ENCODE results near the gene TNNT2. TPM values are rescaled to one million over a fixed set of nuclear protein-coding genes. Genes with fewer than 3 reads are reported as not detected.
A peak's percentile ranks its signal among the peaks of the same experiment; 100 is the strongest.

TNNT2 gene
- total RNA-seq, 1 donor from 2014 or later, result 3.3 TPM

DNA sequence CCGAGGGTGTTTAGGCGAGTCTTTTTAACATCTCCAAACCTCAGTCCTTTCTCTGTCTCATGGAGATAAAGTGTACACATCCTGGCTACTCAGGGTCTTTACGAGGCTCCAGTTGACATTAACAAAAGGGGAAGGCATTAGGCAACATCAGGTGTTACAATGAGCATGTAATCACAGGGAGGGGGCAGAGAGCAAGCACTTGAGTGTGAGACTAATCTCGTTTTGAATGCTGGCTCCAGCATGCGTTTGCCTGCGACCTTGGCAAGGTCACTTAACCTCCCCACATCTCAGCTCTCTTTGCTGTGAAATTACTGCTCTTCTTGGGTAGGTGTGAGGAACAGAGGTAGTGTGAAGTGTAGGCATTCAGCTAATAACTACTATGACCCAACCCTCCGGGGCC, 3.1 kb downstream of the TNNT2 start:
- peaks cover 4% of the 10 kb centered on the region for H3K27me3 Mint-ChIP-seq (ENCODE audit: unreplicated experiment)
- H3K4me1 Mint-ChIP-seq (ENCODE audit: unreplicated experiment), result peaks cover 7% of the 10 kb centered on the region
- no peak overlapping the region for H3K4me3 Mint-ChIP-seq (ENCODE audit: unreplicated experiment)
- H3K27ac Mint-ChIP-seq (ENCODE audit: unreplicated experiment), result no peak overlapping the region
- no peaks in the 10 kb centered on the region for H3K9me3 Mint-ChIP-seq (ENCODE audit: unreplicated experiment)
- H3K36me3 Mint-ChIP-seq (ENCODE audit: low read depth, unreplicated experiment), result no peaks in the 10 kb centered on the region
- DNase-seq (ENCODE audit: low spot score), result no peak
- TF ChIP-seq, protein P1, sequence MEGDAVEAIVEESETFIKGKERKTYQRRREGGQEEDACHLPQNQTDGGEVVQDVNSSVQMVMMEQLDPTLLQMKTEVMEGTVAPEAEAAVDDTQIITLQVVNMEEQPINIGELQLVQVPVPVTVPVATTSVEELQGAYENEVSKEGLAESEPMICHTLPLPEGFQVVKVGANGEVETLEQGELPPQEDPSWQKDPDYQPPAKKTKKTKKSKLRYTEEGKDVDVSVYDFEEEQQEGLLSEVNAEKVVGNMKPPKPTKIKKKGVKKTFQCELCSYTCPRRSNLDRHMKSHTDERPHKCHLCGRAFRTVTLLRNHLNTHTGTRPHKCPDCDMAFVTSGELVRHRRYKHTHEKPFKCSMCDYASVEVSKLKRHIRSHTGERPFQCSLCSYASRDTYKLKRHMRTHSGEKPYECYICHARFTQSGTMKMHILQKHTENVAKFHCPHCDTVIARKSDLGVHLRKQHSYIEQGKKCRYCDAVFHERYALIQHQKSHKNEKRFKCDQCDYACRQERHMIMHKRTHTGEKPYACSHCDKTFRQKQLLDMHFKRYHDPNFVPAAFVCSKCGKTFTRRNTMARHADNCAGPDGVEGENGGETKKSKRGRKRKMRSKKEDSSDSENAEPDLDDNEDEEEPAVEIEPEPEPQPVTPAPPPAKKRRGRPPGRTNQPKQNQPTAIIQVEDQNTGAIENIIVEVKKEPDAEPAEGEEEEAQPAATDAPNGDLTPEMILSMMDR (IDR thresholded peaks at IDR 0.05; ENCODE audit: unreplicated experiment), result no peak

- no peak for DNase-seq (ENCODE audit: low spot score)
- H3K27me3 Mint-ChIP-seq (ENCODE audit: unreplicated experiment), result peaks cover 9% of the 10 kb centered on the region
- H3K36me3 Mint-ChIP-seq (ENCODE audit: low read depth, unreplicated experiment), result peaks cover 4% of the 10 kb centered on the region
- peaks cover 18% of the 10 kb centered on the region for H3K4me1 Mint-ChIP-seq (ENCODE audit: unreplicated experiment)
- H3K4me3 Mint-ChIP-seq (ENCODE audit: unreplicated experiment), result no peak overlapping the region
- H3K27ac Mint-ChIP-seq (ENCODE audit: unreplicated experiment), result no peak overlapping the region
- H3K9me3 Mint-ChIP-seq (ENCODE audit: unreplicated experiment), result no peaks in the 10 kb centered on the region
- TF ChIP-seq, protein P1 (IDR thresholded peaks at IDR 0.05; ENCODE audit: unreplicated experiment), result no peak
Measured at GRCh38 chr1:201371792-201372191, 5.7 kb downstream of the TNNT2 start.

DNA sequence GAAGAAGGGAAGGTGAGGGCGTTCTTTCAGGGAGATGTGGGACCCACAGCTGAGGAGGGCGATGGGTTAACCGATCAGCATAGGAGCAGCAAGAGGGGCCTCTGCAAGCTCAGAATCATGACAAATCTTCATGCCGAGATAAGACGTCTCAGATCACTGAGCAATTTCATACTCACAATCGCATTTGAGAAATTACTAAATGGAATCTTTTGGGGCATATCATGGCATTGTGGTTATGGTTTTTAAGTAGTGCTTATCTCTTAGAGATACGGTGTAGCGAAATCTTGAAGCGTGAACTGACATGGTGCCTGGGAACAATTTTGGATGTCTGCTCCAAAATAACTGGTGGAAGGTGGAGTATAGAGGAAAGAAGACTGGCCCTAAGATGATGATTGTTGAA, 6.2 kb downstream of the TNNT2 start:
- Mint-ChIP-seq H3K4me3 (ENCODE audit: unreplicated experiment) (no peak overlapping the region), H3K9me3 (ENCODE audit: unreplicated experiment) (no peaks in the 10 kb centered on the region), H3K27ac (ENCODE audit: unreplicated experiment) (no peak overlapping the region), H3K4me1 (ENCODE audit: unreplicated experiment) (peaks cover 18% of the 10 kb centered on the region), H3K36me3 (ENCODE audit: low read depth, unreplicated experiment) (peaks cover 4% of the 10 kb centered on the region), H3K27me3 (ENCODE audit: unreplicated experiment) (peaks cover 9% of the 10 kb centered on the region)
- TF ChIP-seq, protein P1 (IDR thresholded peaks at IDR 0.05; ENCODE audit: unreplicated experiment), result no peak
- DNase-seq (ENCODE audit: low spot score), result no peak

GRCh38 chr1:201370500-201370899, 7.0 kb downstream of the TNNT2 start:
- TF ChIP-seq, protein P1 (IDR thresholded peaks at IDR 0.05; ENCODE audit: unreplicated experiment), result no peak
- H3K27me3 Mint-ChIP-seq (ENCODE audit: unreplicated experiment), result peaks cover 7% of the 10 kb centered on the region
- H3K9me3 Mint-ChIP-seq (ENCODE audit: unreplicated experiment), result no peaks in the 10 kb centered on the region
- H3K36me3 Mint-ChIP-seq (ENCODE audit: low read depth, unreplicated experiment), result peaks cover 4% of the 10 kb centered on the region
- DNase-seq (ENCODE audit: low spot score), result no peak
- peaks cover 18% of the 10 kb centered on the region for H3K4me1 Mint-ChIP-seq (ENCODE audit: unreplicated experiment)
- H3K27ac Mint-ChIP-seq (ENCODE audit: unreplicated experiment), result no peak overlapping the region
- H3K4me3 Mint-ChIP-seq (ENCODE audit: unreplicated experiment), result no peak overlapping the region

DNA sequence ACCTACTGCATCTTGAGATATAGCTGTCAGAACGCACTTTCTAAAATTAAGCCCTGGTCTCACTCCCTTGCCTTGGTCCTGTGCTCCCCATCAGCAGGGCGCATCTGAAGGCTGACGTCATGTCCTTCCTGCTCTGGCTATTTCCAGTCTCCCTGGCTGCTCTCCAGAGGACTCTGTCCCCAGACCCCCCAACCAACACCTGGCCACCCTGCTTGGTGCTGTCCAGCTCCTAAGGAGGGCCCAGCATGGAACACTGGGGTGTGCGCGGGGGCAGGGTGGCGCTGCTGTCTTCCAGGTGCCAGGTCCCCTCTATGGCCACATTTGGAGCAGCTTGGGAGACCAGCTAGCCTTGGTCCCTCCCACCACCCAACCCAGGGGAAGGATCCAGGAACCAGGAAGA, 8.3 kb downstream of the TNNT2 start:
- H3K4me3 Mint-ChIP-seq (ENCODE audit: unreplicated experiment), result no peak overlapping the region
- TF ChIP-seq, protein P1 (IDR thresholded peaks at IDR 0.05; ENCODE audit: unreplicated experiment), result no peak
- no peaks in the 10 kb centered on the region for H3K9me3 Mint-ChIP-seq (ENCODE audit: unreplicated experiment)
- peaks cover 4% of the 10 kb centered on the region for H3K36me3 Mint-ChIP-seq (ENCODE audit: low read depth, unreplicated experiment)
- H3K27me3 Mint-ChIP-seq (ENCODE audit: unreplicated experiment), result peaks cover 7% of the 10 kb centered on the region
- peaks cover 18% of the 10 kb centered on the region for H3K4me1 Mint-ChIP-seq (ENCODE audit: unreplicated experiment)
- H3K27ac Mint-ChIP-seq (ENCODE audit: unreplicated experiment), result peak overlapping the region; percentile 70
- DNase-seq (ENCODE audit: low spot score), result no peak

Data from endothelial cell (in vitro differentiated cells).